Measurements from ENCODE around the gene FCAMR.

The FCAMR gene

GRCh38 chr1:206955476-206956451 lies 14.5 kb downstream of the FCAMR start:
- no peak for DNase-seq

DNA sequence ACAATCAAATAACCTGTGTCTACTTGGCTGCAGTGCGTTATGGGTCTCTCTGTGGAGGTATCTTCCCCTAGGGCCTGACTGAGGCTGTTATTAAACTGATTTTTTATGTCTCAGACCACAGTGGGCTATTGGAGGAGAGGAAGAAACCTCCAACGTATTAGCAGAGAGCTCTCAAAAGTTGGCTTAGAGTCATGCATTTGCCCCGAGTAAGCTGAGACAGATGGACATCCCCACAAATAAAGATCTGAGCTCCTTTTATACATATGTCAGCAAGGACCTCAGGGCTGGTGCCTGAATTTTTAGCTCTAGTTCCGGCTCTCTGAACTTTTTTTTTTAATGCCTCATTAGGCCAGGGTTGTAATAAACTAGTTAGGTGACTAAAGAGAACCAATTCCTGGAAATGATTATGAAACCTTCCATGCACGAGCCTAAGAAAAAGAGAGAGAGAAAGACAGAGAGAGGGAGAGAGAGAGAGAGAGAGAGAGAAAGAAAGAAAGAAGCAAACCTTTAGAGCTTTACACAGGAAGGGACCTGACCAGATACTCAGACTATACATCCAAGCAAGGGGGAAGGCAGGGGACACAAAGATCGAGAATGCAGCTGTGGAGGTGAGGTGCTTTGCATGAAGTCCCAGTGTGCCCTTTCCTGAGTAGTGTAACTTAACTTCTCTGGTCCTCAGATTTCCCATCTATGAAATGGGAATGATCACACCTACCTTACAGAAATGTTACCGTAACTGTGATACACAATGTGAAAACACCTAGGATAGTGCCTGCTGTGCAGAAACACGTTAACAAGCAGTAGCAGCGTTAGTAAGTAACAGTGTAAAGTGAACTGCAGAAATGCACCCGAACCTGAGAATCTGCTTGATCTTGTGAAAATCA lies 15.6 kb downstream of the FCAMR start:
- no peak for DNase-seq

DNA sequence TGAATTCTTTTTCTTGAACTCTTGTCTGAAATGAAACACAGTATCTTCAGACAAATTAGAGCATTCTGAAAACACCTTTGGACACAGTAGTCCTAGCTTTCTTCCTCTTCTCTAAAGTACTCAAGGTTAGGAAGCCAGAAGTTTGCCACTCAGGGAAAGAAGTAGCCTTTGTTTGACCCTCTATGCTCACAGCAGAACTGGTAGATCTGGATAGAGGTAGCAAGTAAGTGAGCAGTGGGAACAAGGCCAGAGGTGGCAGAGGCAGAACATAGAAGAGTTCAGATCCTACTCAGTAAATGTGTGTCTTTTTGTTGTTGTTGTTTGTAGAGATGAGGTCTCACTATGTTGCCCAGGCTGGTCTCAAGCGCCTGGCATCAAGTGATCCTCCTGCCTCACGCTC lies 16.6 kb downstream of the FCAMR start:
- DNase-seq = no peak

DNA sequence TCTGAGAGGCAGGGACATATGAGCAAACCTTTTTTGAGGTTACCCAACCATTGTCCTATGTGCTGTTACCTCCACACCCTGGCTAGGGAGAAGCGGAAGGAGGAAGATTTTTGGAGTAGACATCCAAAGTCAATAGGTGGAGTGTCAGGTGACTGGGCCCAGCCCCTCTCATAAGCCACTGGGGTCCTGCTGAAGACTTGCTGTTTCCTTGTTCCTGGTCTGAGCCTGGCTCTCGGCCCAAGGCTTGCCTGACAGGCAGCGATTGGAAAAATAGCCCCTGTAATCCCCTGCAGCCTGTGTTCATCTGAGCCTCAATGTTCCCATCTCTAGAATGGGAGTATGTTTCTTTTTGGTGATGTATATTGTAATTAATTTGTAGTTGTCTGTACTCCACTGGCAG lies 17.1 kb downstream of the FCAMR start:
- DNase-seq = no peak

DNA sequence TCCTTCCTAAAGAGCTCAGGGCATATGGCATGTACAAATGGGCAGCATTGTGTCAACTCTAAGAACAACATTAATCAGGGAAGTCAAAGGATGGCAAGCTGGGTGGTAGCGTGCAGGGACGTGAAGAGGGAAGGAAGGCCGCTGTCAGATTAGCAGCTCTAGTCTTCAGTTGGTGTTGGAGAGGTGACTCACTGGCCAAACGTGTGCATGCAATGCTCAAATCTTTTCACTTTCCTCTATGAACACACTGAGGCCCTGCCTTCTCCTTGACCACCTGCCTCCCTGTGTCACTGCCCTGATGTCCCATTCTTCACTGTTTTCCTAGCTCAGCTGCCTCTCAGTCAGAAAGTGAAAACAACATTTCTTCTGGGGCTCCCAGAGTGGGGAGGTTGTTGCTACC lies 18.1 kb downstream of the FCAMR start:
- DNase-seq = no peak

GRCh38 chr1:206951318-206952100 lies 18.8 kb downstream of the FCAMR start:
- no peak for DNase-seq

DNA sequence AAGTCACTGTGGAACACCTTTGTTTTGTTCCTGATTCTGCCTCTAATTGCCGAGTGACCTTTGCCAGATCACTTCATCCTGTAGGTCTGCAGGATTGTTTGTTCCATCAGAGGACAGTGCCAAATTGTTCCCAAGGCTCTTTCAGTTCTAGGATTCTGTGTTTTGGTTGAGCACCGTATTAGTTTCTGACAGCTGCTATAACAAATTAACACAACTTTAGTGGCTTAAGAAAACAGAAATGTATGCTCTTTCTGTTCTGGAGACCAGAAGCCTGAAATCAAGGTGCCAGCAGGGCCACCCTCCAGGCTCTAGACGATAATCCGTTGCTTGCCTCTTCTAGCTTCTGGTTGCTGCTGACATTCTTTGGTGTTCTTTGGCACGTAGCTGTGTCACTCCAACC lies 20.6 kb downstream of the FCAMR start:
- DNase-seq = no peak

DNA sequence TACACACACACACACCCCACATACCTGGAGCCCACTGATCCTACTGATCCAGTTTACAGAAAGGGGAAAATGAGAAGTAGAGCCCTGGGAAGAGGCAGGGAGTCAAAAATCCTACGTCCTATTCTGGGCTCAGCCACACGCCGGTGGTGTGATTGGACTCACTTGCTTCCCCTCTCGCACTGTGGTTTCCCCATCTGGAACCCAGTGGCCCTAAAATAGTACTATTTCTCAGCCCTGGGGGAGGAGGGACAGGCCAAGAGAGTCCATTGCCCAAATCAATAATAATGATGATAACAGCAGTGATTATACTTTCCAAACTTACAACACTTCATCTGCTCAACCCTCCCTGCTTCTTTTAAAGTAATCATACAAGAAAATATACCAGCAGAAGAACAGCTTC lies 21.1 kb downstream of the FCAMR start:
- no peak for DNase-seq

GRCh38 chr1:206947255-206947654 lies 23.0 kb downstream of the FCAMR start:
- no peak for DNase-seq

DNA sequence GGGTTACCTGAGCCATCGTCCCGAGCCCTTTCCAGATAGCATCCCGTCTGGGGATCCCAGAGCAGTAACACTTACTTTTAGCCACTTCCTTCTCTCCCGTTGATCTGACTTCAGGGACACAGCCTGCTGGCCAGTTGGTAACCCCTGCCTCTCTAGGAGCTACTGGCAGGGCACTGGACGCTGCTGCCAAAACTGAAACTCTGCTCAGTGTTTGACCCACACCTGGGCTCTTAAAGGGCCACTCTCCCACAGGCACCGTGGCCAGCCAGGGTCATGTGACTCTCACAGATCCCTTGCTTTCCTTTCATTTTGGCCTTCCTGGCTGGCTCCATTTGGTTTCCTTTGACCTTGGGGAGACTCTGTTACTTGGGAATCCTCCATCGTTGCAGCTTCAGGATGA lies 24.0 kb downstream of the FCAMR start, which contains the start of gene PIGR:
Gene PIGR, minus strand, starts transcription at position 206 of the 400 bp plus-strand sequence. CDS start 5,935 bp downstream, outside the sequence.
- DNase-seq = no peak

GRCh38 chr1:206945779-206946178 lies 24.5 kb downstream of the FCAMR start:
- DNase-seq = no peak

- no peak for DNase-seq
Measured at GRCh38 chr1:206944703-206945102, 25.6 kb downstream of the FCAMR start.

GRCh38 chr1:206941766-206942418 lies 28.4 kb downstream of the FCAMR start:
- DNase-seq = no peak

DNA sequence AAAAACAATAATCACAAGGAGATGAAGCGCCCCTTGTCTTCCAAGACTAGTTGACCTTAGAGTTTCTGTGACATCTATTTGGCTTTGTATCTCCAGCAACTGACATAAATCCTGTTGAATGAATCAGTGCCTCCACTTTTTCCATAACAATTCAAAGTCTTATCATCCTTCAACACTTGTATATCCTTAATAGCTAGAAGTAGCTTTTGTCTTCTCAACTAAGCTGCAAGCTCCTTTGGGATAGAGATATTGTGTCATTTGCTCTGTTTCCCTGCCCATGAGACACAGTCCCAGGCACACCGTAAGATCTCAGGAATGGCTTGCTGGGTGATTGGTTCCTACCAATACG lies 29.7 kb downstream of the FCAMR start:
- no peak for DNase-seq

DNA sequence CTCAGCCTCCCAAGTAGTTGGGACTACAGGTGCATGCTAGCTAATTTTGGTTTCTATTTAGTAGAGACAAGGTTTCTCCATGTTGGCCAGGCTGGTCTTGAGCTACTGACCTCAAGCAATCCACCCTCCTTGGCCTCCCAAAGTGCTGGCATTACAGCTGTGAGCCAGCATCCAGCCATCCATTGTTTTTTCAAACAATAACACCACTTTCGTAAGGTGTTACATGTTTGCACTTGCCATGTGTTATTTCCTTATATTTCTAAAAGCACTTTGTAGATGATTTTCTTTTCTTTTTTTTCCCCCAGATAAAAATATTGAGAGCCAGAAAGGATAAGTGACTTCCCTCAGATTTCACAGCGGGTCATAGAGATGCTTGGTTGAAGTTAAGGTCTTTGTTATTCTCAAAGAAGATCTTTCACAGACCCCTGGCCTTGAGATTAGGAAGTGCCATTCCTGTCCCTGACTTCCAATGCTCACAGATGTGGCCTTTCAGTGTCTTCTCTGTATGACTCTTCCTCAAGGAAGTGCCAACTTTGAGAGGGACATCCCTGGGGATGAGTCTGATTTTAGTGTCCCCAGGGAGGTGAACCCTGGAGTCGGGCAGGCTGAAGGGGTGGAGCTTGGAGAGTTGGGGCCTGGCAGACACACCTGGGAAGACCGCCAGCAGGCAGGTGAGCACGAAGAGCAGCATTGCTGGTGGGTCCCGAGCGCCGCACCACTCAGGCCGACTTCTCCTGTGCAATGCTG lies 30.2 kb downstream of the FCAMR start:
- no peak for DNase-seq

DNA sequence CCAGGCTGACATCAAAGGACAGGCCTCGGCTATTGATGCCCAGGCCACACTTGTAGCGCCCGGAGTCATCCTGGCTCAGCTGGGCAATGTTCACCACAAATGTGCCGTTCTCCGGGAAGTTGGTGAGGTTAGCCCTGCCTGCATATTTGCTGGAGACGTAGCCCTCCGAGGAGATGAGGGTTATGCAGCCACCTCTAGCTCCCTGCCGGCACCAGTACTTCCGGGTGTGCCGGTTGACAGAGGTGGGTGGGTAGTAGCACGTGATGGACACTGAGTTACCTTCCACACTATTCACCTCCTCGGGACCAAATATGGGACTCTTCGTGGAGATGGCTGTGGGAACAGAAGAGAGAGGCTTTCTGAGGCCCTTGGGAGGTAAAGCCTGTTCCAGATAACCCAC lies 31.1 kb downstream of the FCAMR start:
- DNase-seq = no peak

DNA sequence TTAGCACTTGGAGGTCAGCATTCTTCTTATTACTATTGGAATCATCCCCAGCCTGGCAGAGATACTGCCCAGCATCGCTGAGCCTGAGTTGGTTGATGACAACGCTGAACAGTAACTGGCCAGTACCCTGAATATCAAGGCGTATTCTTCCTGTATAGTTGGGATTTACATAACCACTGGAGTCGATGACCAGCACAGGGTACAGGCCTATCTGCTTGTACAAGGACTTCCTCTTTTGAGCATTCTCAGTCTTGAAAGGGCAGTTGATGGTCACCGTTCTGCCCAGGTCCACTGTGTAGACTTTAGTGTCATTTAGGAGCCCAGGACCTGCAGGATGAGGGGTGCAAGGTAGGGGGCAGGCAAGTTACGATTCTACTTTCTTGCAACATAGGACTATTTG lies 32.8 kb downstream of the FCAMR start:
- DNase-seq = no peak

DNA sequence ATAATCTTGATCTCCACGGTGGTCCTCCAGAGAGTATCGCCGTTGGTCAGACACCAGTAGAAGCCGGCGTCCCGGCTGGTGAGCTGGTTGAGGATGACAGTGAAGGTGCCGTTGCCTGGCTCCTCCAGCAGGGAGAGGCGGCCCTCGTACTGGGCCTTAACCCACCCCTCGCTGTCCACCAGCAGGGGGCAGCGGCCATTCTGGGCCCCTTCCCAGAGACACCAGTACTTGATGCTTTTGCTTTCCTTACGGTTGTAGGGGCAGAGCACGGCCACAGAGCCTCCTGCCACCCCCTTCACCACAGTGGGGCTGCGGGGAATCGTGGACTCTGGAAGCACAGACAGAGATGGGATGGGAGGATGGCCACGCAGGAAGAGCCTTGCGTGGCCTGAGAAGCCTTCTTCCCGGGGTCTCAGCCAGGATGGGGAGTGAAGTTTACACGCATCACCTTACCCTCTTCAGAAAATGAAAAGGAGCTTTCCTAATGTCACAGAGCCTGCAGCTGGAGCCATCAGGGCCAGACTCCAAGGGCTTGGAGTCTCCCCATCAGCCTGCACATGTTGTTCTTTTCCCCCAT lies 34.7 kb downstream of the FCAMR start:
- DNase-seq = no peak

DNA sequence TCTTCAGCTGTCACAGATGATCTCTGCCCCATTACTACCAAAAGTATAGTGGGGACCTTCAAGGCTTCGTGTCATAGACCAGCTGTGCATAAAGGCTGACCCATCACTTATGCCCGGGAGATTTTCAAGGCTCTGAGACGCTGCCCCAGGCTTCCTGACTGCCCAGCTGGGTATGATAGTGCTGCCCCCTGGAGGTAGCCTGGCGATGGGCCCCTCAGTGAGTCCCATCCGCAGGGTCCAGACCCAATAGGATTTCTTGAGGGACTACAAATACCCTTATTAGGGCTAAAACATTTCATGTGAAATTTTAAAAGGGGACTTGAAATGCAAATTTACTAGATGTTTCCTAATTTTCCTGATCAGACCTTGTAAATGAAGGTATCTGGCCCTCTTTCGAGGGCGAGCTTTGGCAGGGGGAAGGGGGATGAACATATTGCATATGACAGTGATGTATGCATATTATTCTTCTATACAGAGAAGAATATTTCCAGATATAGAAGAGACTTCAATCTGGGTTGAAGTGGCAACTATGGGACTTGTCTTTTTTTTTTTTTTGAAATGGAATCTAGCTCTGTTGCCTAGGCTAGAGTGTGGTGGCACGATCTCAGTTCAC lies 36.8 kb downstream of the FCAMR start:
- no peak for DNase-seq

DNA sequence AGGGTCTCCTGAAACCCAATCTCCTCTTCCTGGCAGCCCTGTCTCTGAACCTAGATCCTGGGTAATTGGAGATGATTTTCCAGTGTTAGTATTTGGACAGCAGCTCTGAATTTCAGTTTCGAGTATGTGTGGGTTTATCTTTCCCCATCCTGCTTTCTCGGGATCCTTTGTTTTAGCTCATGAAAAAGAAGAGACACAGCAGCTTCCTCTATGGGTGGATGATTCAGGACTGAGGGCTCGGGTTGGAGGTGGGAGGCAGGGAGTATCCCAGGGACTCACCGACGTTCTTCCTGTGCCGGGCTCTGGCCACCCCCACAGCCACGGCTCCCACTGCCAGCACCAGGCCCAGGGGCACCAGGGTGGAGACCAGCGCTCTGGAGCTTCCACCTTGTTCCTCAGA lies 38.1 kb downstream of the FCAMR start:
- no peak for DNase-seq

DNA sequence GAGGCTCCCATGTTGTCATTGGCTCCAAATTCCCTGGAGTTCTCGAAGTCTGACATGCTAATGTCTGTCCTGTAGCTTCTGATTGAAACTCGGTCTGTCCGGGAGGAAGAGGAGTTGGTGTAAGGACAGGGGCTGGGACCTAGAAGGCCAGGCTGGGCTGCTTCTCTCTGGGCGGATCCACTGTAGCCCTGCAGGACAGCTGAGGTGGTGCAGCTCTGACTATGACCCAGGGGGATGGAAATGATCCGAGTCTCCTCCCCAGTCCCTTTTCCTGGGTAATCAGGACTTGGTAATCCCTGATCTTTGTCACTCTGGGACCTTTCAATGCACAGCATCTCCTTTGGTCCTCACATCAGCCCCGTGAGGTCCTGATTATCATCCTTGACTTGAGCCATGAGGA lies 38.6 kb downstream of the FCAMR start:
- no peak for DNase-seq

Data from NCI-H1105 (cell line).